ENCODE measurements around the gene MCU.
"Not testable (repeated sequence)": the region's sequence is repeated elsewhere in the genome, so short reads cannot be mapped to it uniquely, and the experiment has no call there.

Gene MCU

GRCh38 chr10:72691863-72692743 lies at the start of gene MCU:
MCU (plus strand) TSS chr10:72692143; CDS start chr10:72692152, 9 bp downstream.
- peak; percentile 93 for DNase-seq

GRCh38 chr10:72642318-72642717 lies 49.6 kb upstream of the MCU start:
- DNase-seq = no peak

- no peak for DNase-seq
These were observed 46.6 kb upstream of the MCU start for GRCh38 chr10:72645263-72645858.

GRCh38 chr10:72646971-72647370 lies 45.0 kb upstream of the MCU start:
- DNase-seq = not testable (repeated sequence)

GRCh38 chr10:72648301-72648700 lies 43.6 kb upstream of the MCU start:
- no peak for DNase-seq

- no peak for DNase-seq
These were observed 42.7 kb upstream of the MCU start for GRCh38 chr10:72649291-72649690.

- DNase-seq = no peak
These were observed 38.4 kb upstream of the MCU start for GRCh38 chr10:72653383-72654096.

GRCh38 chr10:72654720-72655119 lies 37.2 kb upstream of the MCU start:
- DNase-seq = no peak

- no peak for DNase-seq
These were observed 33.1 kb upstream of the MCU start for GRCh38 chr10:72658696-72659400.

GRCh38 chr10:72659694-72660093 lies 32.2 kb upstream of the MCU start:
- no peak for DNase-seq

GRCh38 chr10:72660220-72660619 lies 31.7 kb upstream of the MCU start:
- no peak for DNase-seq

- no peak for DNase-seq
These were observed 30.5 kb upstream of the MCU start for GRCh38 chr10:72661431-72661830.

GRCh38 chr10:72663971-72664370 lies 28.0 kb upstream of the MCU start:
- no peak for DNase-seq

- DNase-seq = no peak
These were observed 26.0 kb upstream of the MCU start for GRCh38 chr10:72665925-72666324.

- no peak for DNase-seq
These were observed 24.6 kb upstream of the MCU start for GRCh38 chr10:72667207-72667864.

- DNase-seq = no peak
These were observed 18.7 kb upstream of the MCU start for GRCh38 chr10:72673280-72673679.

GRCh38 chr10:72674174-72674573 lies 17.8 kb upstream of the MCU start:
- not testable (repeated sequence) for DNase-seq

GRCh38 chr10:72679838-72680241 lies 12.1 kb upstream of the MCU start:
- no peak for DNase-seq

GRCh38 chr10:72682638-72683037 lies 9.3 kb upstream of the MCU start:
- no peak for DNase-seq

GRCh38 chr10:72685264-72685921 lies 6.5 kb upstream of the MCU start:
- no peak for DNase-seq

GRCh38 chr10:72686430-72686829 lies 5.5 kb upstream of the MCU start:
- DNase-seq = not testable (repeated sequence)

GRCh38 chr10:72687035-72687434 lies 4.9 kb upstream of the MCU start:
- DNase-seq = no peak

Data from stimulated activated CD4-positive, alpha-beta T cell treated with anti-CD3 and anti-CD28 coated beads, Interleukin-4, amount 100 ng/mL, for 1 hour (primary cell).